Ishikawa (cell line): ENCODE measurements around the gene ZNF143.

Experiments used
- CEBPB ChIP-seq: IDR thresholded peaks from 2 replicates; pipeline ENCODE4 v1.6.1; 2012
- CREB1 ChIP-seq: IDR thresholded peaks from 2 replicates; pipeline ENCODE4 v1.6.1; 2012; ENCODE audit warnings: low read depth
- EGR1 ChIP-seq: IDR thresholded peaks from 2 replicates; pipeline ENCODE4 v1.6.1; 2012
- EP300 ChIP-seq: IDR thresholded peaks from 2 replicates; pipeline ENCODE4 v1.6.1; 2012; ENCODE audit warnings: borderline replicate concordance
- NFIC ChIP-seq: IDR thresholded peaks from 2 replicates; pipeline ENCODE4 v1.6.1; 2012
- ZBTB7A ChIP-seq: IDR thresholded peaks from 2 replicates; pipeline ENCODE4 v1.6.1; 2012; ENCODE audit warnings: low read depth
- TF ChIP-seq, protein P1 (sequence below): IDR thresholded peaks from 2 replicates; pipeline ENCODE4 v1.6.1; 2012; ENCODE audit warnings: low read depth, mild to moderate bottlenecking
- TF ChIP-seq, protein P2 (sequence below): IDR thresholded peaks from 2 replicates; pipeline ENCODE4 v1.6.1; 2012

- TF ChIP-seq EGR1 = no peak
- TF ChIP-seq, protein P1, sequence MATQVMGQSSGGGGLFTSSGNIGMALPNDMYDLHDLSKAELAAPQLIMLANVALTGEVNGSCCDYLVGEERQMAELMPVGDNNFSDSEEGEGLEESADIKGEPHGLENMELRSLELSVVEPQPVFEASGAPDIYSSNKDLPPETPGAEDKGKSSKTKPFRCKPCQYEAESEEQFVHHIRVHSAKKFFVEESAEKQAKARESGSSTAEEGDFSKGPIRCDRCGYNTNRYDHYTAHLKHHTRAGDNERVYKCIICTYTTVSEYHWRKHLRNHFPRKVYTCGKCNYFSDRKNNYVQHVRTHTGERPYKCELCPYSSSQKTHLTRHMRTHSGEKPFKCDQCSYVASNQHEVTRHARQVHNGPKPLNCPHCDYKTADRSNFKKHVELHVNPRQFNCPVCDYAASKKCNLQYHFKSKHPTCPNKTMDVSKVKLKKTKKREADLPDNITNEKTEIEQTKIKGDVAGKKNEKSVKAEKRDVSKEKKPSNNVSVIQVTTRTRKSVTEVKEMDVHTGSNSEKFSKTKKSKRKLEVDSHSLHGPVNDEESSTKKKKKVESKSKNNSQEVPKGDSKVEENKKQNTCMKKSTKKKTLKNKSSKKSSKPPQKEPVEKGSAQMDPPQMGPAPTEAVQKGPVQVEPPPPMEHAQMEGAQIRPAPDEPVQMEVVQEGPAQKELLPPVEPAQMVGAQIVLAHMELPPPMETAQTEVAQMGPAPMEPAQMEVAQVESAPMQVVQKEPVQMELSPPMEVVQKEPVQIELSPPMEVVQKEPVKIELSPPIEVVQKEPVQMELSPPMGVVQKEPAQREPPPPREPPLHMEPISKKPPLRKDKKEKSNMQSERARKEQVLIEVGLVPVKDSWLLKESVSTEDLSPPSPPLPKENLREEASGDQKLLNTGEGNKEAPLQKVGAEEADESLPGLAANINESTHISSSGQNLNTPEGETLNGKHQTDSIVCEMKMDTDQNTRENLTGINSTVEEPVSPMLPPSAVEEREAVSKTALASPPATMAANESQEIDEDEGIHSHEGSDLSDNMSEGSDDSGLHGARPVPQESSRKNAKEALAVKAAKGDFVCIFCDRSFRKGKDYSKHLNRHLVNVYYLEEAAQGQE = no peak
- TF ChIP-seq ZBTB7A = peak; percentile 50; the same call in 1 of the 2 replicates
- no peak for TF ChIP-seq EP300
- TF ChIP-seq CREB1 = no peak
- TF ChIP-seq NFIC = peak; percentile 90
- TF ChIP-seq, protein P2, sequence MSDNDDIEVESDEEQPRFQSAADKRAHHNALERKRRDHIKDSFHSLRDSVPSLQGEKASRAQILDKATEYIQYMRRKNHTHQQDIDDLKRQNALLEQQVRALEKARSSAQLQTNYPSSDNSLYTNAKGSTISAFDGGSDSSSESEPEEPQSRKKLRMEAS = no peak
- TF ChIP-seq CEBPB = no peak
These were observed 68.5 kb downstream of the ZNF143 start for GRCh38 chr11:9529334-9529650.
